Osteocyte (in vitro differentiated cells): ENCODE data around the gene CERS3. TPM values are rescaled to one million over a fixed set of nuclear protein-coding genes. Genes with fewer than 3 reads are reported as not detected.

Experiments
- DNase-seq: peaks from one replicate; pipeline ENCODE4 v3.0.0; 2021; ENCODE audit warnings: mixed read lengths; ENCODE audit not compliant: unreplicated experiment; ENCODE audit errors: extremely low spot score
- H3K27ac Mint-ChIP-seq: one replicate; pipeline ENCODE4 v1.8.0; 2021; ENCODE audit warnings: mild to moderate bottlenecking, mixed read lengths; ENCODE audit not compliant: unreplicated experiment
- H3K27me3 Mint-ChIP-seq: one replicate; pipeline ENCODE4 v1.8.0; 2021; ENCODE audit warnings: mixed read lengths; ENCODE audit not compliant: unreplicated experiment
- H3K36me3 Mint-ChIP-seq: one replicate; pipeline ENCODE4 v1.8.0; 2021; ENCODE audit warnings: mixed read lengths; ENCODE audit not compliant: unreplicated experiment
- H3K4me1 Mint-ChIP-seq: one replicate; pipeline ENCODE4 v1.8.0; 2021; ENCODE audit warnings: mixed read lengths; ENCODE audit not compliant: unreplicated experiment
- H3K4me3 Mint-ChIP-seq: one replicate; pipeline ENCODE4 v1.8.0; 2021; ENCODE audit warnings: mild to moderate bottlenecking, moderate library complexity, mixed read lengths; ENCODE audit not compliant: unreplicated experiment
- H3K9me3 Mint-ChIP-seq: one replicate; pipeline ENCODE4 v1.8.0; 2021; ENCODE audit warnings: mixed read lengths; ENCODE audit not compliant: unreplicated experiment
- total RNA-seq: library from RNA; stranded (reverse); gene quantifications from 2 replicates; pipeline ENCODE4 v1.2.1, GENCODE V29; 2021
- TF ChIP-seq, protein P1 (sequence below): fragments of 200-600 bp; sonication (generic); IDR thresholded peaks from 2 replicates; pipeline ENCODE4 v1.5.0; 2021; ENCODE audit warnings: antibody characterized with exemption, mild to moderate bottlenecking, moderate library complexity

The CERS3 gene
- total RNA-seq, 1 donor from 2014 or later: not detected

DNA sequence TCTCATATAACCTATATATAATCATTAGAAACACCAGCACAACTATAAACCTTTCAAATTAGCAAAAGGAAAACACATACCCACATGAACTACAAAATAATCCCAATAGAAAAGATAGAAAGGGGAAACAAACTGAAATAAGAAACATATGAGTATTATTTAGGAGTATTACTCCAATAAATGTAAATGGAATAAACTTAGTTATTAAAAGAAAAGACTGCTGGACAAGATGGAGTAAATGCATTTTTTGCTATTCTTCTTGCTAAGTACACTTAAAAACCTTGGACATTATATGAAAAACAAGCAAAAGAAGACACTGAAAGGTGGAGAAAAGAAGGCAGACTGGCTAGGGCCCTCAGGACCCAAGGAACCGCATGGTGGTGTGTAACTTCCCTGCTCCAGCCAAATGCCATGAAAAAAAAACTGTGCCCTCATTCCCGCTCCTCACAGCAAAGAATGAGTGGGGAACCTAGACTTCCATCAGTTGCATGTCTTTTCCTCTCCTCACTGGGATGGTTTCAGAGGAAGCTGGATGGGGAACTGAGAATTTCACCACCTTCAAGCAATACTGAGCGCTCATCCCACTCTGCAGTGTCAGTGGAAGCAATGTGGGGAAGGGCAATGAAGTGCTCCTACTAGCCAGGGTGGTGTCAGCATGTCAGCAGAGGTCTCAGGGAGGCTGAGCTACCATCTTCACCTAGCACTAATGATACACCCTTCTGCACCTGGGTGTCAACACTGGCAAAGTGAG is 143.3 kb downstream of the CERS3 start:
- Mint-ChIP-seq H3K9me3 (peaks cover 25% of the 10 kb centered on the region), H3K27ac (no peak overlapping the region), H3K4me1 (no peaks in the 10 kb centered on the region), H3K4me3 (no peak overlapping the region), H3K36me3 (no peaks in the 10 kb centered on the region), H3K27me3 (no peaks in the 10 kb centered on the region)
- TF ChIP-seq, protein P1, sequence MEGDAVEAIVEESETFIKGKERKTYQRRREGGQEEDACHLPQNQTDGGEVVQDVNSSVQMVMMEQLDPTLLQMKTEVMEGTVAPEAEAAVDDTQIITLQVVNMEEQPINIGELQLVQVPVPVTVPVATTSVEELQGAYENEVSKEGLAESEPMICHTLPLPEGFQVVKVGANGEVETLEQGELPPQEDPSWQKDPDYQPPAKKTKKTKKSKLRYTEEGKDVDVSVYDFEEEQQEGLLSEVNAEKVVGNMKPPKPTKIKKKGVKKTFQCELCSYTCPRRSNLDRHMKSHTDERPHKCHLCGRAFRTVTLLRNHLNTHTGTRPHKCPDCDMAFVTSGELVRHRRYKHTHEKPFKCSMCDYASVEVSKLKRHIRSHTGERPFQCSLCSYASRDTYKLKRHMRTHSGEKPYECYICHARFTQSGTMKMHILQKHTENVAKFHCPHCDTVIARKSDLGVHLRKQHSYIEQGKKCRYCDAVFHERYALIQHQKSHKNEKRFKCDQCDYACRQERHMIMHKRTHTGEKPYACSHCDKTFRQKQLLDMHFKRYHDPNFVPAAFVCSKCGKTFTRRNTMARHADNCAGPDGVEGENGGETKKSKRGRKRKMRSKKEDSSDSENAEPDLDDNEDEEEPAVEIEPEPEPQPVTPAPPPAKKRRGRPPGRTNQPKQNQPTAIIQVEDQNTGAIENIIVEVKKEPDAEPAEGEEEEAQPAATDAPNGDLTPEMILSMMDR: no peak
- no peak for DNase-seq

DNA sequence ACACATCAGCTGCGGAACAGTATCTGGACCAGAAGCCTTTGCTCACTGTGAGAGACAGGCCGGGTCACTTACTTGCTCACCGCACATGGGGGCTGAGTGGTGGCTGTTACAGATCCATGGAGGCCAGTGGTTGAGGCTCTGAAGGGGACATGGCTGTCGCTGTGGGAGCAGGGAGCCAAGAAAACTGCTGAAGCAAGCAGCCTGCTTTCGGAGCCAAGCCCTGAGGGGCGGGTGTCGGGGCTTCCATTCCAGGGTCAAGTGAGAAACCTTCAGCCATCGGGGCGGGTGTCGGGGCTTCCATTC is 144.7 kb downstream of the CERS3 start:
- TF ChIP-seq, protein P1: no peak
- H3K9me3 Mint-ChIP-seq: peaks cover 35% of the 10 kb centered on the region
- H3K4me3 Mint-ChIP-seq: no peak overlapping the region
- no peaks in the 10 kb centered on the region for H3K27me3 Mint-ChIP-seq
- no peak for DNase-seq
- H3K36me3 Mint-ChIP-seq: no peaks in the 10 kb centered on the region
- no peaks in the 10 kb centered on the region for H3K4me1 Mint-ChIP-seq
- no peak overlapping the region for H3K27ac Mint-ChIP-seq

DNA sequence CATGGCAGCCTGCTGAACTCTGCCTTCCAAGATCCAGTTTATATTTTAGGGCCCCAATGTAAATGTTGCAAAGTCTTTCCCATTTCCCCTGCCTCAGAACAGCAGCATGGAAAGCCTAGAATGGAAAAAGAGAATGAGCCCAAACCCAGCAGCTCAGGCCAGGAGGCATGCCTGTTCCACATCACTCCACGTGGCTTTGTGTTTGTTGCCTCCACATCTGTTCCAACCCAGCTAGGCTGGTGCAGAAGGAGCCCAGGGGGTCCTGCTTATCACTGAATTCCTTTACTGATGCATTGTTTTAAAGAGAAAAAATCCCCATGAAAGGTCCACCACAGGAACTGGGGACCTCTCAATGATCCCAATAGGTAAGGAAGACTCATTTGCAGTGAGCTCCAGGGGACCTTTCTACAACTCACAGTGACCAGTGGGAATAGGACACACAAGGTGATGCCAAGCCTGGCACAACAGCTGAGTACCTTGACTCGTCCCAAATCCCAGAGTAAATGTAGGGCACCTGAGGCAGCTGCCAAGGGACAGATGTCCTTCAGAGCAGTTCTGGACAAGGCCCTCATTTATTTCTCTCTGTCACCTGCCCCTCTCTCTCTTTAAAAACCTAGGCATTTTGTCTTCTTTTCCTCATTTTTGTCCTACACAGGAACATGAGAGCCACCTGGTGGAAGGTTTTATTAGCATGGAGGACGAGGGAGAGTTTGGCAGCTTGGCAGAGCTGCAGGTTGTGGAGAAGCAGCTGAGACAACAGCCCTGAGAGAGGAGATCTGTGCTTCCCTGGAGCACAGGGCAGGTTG is 145.2 kb downstream of the CERS3 start:
- no peaks in the 10 kb centered on the region for H3K27me3 Mint-ChIP-seq
- peaks cover 33% of the 10 kb centered on the region for H3K9me3 Mint-ChIP-seq
- H3K4me3 Mint-ChIP-seq: no peak overlapping the region
- H3K4me1 Mint-ChIP-seq: no peaks in the 10 kb centered on the region
- no peak for DNase-seq
- TF ChIP-seq, protein P1: peak; percentile 28
- H3K36me3 Mint-ChIP-seq: no peaks in the 10 kb centered on the region
- H3K27ac Mint-ChIP-seq: no peak overlapping the region

DNA sequence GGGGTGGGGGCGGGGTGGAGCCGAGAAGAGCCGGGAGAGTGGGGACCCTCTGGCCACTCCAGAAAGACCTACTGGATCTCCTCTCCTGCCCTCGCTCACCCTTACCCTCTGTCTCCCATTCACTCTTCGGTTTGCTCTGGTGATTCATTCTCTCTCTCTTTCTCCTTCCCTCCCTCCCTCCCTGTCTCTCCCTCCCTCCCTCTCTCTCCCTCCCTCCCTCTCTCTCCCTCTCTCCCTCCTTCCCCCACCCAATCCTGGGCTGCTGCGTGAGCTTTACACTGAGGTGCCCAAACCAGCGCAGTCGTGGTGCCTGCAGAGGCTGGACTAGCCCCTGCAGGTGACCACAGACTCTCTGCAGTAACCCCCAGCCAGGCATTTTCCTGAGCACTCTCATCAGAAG is 154.8 kb downstream of the CERS3 start:
- peaks cover 9% of the 10 kb centered on the region for H3K9me3 Mint-ChIP-seq
- no peak overlapping the region for H3K4me3 Mint-ChIP-seq
- TF ChIP-seq, protein P1: no peak
- no peak overlapping the region for H3K27ac Mint-ChIP-seq
- peaks cover 27% of the 10 kb centered on the region for H3K27me3 Mint-ChIP-seq
- H3K36me3 Mint-ChIP-seq: no peaks in the 10 kb centered on the region
- H3K4me1 Mint-ChIP-seq: no peaks in the 10 kb centered on the region
- DNase-seq: no peak

DNA sequence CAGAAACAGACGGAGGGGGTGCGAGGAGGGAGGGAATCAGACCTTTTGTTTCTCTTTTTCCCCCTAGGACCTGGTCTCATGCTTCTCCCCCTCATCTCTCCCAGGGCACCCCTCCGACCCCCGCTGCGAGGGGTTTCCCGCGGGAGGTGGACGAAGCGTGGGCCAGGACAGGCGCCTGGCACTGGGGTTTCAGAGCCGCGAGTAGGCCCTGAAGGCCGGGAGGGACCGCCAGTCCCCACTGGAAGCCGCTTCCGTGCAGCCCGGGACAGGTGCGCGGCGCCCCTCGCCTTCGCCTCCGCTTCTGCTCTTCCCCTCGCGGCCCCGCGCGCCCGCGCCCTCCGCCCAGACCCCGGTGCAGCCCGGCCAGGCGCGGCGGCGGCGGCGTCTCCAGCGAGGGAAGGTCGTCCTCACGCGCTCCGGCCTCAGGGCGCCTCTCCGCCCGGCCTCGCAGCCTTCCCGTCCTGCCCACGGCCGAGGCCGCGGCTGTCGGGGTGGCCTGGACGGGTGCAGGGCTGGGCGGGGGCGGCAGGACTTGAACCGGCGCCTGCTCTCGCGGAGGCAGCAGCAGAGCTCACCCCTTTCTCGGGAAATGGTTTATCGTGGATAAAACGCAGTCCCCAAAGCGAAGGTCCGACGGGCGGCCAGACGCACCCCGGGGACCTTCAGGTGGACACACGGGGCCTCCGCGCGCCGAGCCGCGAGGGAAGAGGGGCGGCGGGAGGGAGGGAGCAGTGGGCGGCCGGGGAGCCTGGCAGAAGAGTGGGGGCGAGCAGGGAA is 155.4 kb downstream of the CERS3 start:
- DNase-seq: no peak
- peaks cover 9% of the 10 kb centered on the region for H3K9me3 Mint-ChIP-seq
- TF ChIP-seq, protein P1: no peak
- no peak overlapping the region for H3K4me3 Mint-ChIP-seq
- peaks cover 27% of the 10 kb centered on the region for H3K27me3 Mint-ChIP-seq
- H3K4me1 Mint-ChIP-seq: no peaks in the 10 kb centered on the region
- no peaks in the 10 kb centered on the region for H3K36me3 Mint-ChIP-seq
- no peak overlapping the region for H3K27ac Mint-ChIP-seq
